Measurements from ENCODE around the gene C12orf42. TPM values are rescaled to one million over a fixed set of nuclear protein-coding genes. Genes with fewer than 3 reads are reported as not detected.
"Not testable (repeated sequence)": the region's sequence is repeated elsewhere in the genome, so short reads cannot be mapped to it uniquely, and the experiment has no call there.

C12orf42 gene
- total RNA-seq, 1 donor from 2014 or later, result not detected

DNA sequence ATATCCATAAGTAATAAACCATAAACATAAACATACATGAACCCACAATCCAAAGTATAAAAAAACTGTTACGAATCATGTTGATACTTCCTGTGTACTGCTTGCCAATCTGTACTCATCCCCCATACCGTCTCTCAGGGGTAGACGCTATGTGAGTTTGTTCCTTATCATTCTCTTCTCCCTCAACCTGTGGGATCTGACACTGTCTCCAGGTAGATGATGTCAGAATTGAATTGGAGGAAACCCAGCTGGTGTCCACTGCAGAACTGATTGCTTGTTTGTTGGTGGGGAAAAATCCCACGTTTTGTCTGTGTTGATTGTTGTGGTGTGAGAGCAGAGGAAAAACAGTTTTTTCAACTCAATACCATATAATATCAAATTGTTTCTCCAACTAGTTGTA lies 50.8 kb downstream of the C12orf42 start:
- TF ChIP-seq, protein P1, sequence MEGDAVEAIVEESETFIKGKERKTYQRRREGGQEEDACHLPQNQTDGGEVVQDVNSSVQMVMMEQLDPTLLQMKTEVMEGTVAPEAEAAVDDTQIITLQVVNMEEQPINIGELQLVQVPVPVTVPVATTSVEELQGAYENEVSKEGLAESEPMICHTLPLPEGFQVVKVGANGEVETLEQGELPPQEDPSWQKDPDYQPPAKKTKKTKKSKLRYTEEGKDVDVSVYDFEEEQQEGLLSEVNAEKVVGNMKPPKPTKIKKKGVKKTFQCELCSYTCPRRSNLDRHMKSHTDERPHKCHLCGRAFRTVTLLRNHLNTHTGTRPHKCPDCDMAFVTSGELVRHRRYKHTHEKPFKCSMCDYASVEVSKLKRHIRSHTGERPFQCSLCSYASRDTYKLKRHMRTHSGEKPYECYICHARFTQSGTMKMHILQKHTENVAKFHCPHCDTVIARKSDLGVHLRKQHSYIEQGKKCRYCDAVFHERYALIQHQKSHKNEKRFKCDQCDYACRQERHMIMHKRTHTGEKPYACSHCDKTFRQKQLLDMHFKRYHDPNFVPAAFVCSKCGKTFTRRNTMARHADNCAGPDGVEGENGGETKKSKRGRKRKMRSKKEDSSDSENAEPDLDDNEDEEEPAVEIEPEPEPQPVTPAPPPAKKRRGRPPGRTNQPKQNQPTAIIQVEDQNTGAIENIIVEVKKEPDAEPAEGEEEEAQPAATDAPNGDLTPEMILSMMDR (conservative IDR thresholded peaks at IDR 0.05; ENCODE audit: low read depth, low read length), result no peak
- no peak for DNase-seq (ENCODE audit: low read depth)
- H3K4me3 ChIP-seq (ENCODE audit: low read depth, low read length), result no peak overlapping the region

DNA sequence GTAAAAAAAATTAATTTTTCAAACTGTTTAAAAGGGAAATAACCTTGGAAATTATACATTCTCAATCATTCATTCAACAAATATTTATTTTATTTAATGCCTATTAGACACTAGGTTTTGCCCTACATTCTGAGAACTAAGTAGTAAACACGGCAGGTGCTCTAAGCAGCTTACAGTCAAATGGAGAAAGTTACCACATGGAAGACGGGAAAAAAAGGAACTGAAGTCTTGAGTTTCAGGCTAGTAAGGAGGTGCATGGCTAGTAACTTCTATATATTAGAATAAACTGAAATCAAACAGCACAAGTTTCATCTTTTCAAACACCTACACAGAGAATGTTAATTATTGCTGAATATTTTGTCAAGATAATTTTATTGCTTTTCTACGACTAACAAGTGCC lies 52.9 kb downstream of the C12orf42 start:
- H3K4me3 ChIP-seq (ENCODE audit: low read depth, low read length), result no peak overlapping the region
- TF ChIP-seq, protein P1 (conservative IDR thresholded peaks at IDR 0.05; ENCODE audit: low read depth, low read length), result no peak
- DNase-seq (ENCODE audit: low read depth), result no peak

DNA sequence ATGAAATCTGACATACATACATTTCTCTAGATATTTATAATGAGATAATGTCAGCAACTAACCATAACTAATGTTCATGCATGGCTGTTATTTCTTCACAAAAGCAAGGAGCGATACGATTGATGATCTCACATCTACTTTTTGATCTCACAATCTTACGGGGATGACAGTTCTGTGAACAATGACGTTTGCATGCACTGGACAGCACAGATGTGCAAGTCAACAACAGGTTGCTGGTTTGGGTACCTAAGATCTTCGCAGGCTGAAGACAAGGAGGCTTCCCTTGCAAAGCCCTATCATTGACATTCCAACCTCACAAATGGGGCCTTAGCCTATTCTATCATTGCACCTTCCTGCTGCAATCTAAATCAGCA lies 53.6 kb downstream of the C12orf42 start:
- TF ChIP-seq, protein P1 (conservative IDR thresholded peaks at IDR 0.05; ENCODE audit: low read depth, low read length), result no peak
- DNase-seq (ENCODE audit: low read depth), result no peak
- H3K4me3 ChIP-seq (ENCODE audit: low read depth, low read length), result no peak overlapping the region

DNA sequence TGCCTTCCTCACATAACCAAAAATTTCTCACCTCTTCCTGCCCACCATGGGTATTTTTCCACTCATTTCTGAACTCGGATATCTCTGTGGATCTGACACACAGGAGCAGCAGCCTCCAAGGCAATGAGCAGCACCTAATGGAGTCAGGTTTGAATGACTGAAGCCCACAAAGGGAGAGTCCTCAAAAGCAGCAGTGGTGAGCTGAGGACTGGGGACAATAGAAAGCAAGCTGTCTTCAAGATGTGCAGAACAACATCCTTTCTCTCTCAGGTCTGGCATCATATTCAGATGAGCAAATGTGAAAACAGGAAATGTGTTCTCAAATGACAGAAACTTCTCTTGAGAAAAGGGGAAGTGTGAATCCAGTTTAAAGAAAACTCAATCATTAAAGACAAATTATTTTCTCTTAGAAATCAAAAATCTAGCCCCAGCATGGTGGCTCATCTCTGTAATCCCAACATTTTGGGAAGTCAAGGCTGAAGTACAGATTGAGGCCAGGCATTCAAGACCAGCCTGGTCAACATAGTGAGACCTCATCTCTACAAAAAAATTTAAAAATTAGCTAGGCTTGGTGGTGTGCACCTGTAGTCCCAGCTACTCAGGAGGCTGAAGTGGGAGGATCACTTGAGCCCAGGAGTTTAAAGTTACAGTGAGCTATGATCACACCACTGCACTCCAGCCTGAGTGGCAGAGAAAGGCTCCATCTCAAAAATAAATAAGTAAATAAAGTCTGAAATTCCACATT lies 54.2 kb downstream of the C12orf42 start:
- TF ChIP-seq, protein P1 (conservative IDR thresholded peaks at IDR 0.05; ENCODE audit: low read depth, low read length), result no peak
- DNase-seq (ENCODE audit: low read depth), result no peak
- no peak overlapping the region for H3K4me3 ChIP-seq (ENCODE audit: low read depth, low read length)

DNA sequence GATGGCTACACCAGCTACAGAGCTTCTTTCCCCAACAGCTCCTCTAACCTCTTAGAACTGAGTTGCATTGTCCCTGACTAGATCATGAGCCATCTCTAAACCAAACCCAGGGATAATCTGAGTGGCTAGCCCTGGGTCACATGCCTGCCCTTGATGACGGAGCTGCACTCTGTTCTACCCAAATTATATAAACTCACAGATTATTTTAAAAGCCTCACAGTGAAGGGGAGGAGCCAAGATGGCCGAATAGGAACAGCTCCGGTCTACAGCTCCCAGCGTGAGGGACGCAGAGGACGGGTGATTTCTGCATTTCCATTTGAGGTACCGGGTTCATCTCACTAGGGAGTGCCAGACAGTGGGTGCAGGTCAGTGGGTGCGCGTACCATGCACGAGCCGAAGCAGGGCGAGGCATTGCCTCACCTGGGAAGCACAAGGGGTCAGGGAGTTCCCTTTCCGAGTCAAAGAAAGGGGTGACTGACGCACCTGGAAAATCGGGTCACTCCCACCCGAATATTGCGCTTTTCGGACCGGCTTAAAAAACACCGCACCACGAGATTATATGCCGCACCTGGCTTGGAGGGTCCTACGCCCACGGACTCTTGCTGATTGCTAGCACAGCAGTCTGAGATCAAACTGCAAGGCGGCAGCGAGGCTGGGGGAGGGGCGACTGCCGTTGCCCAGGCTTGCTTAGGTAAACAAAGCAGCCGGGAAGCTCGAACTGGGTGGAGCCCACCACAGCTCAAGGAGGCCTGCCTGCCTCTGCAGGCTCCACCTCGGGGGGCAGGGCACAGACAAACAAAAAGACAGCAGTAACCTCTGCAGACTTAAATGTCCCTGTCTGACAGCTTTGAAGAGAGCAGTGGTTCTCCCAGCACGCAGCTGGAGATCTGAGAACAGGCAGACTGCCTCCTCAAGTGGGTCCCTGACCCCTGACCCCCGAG lies 61.3 kb downstream of the C12orf42 start:
- DNase-seq (ENCODE audit: low read depth); H3K4me3 ChIP-seq (ENCODE audit: low read depth, low read length): not testable (repeated sequence)

DNA sequence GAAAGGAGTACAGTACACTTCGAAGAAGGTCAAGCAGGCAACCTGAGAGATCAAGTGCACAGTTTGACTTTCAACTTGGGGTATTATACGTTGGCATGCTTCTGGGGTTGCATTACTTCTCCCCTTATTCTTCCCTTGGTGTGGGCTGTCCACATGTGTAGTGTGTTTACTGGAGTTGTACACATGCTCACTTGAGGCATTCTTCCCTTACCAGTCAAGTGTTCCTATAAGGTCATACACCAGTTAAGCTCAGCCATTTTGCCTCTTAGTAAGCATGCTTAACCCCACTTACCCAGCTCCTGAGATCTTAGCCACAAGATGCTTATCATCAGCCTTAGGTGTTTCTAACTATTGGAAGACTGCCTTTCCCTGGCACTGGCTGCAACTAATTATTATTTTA lies 63.8 kb downstream of the C12orf42 start:
- no peak overlapping the region for H3K4me3 ChIP-seq (ENCODE audit: low read depth, low read length)
- TF ChIP-seq, protein P1 (conservative IDR thresholded peaks at IDR 0.05; ENCODE audit: low read depth, low read length), result no peak
- DNase-seq (ENCODE audit: low read depth), result no peak

DNA sequence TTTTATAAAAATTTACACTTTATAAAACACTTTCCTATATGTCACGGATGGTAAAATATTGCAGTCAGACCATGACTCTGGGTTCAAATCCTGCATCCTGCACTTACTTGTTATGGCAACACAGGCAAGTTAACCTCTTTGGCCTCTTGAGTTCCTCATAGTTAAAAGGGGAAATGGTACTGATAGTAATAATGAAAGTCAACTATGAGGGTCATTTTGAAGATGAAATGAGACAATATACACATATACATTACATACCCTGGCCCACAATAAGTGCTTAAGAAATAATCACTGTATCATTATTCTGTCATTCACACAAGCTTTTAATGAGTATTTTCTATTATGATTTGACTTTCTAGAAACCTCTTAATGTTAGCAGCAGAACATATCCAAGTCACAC lies 64.4 kb downstream of the C12orf42 start:
- TF ChIP-seq, protein P1 (conservative IDR thresholded peaks at IDR 0.05; ENCODE audit: low read depth, low read length), result no peak
- DNase-seq (ENCODE audit: low read depth), result no peak
- H3K4me3 ChIP-seq (ENCODE audit: low read depth, low read length), result no peak overlapping the region

DNA sequence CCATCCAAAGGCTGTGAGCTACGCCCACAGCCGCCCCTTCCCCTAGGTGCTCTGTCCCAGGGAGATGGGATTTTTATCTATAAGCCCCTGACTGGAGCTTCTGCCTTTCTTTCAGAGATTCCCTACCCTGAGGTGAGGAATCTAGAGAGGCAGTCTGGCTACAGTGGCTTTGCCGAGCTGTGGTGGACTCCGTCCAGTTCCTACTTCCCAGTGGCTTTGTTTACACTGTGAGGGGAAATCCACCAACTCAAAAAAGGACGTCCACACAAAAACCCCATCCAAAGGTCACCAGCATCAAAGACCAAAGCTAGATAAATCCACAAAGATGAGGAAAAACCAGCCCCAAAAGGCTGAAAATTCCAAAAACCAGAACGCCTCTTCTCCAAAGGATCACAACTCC lies 70.1 kb downstream of the C12orf42 start:
- DNase-seq (ENCODE audit: low read depth), result not testable (repeated sequence)

DNA sequence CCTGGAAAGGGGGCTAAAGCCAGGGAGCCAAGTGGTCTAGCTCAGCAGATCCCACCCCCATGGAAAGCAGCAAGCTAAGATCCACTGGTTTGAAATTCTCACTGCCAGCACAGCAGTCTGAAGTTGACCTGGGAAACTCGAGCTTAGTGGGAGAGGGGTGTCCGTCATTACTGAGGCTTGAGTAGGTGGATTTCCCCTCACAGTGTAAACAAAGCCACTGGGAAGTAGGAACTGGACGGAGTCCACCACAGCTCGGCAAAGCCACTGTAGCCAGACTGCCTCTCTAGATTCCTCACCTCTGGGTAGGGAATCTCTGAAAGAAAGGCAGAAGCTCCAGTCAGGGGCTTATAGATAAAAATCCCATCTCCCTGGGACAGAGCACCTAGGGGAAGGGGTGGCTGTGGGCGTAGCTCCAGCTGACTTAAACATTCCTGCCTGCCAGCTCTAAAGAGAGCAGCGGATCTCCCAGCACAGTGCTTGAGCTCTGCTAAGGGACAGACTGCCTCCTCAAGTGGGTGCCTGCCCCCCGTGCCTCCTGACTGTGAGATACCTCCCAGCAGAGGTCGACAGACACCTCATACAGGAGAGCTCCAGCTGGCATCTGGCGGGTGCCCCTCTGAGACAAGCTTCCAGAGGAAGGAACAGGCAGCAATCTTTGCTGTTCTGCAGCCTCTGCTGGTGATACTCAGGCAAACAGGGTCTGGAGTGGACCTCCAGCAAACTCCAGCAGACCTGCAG lies 70.8 kb downstream of the C12orf42 start:
- DNase-seq (ENCODE audit: low read depth); H3K4me3 ChIP-seq (ENCODE audit: low read depth, low read length): not testable (repeated sequence)

More for the DNA sequence above, 70.1 kb downstream of the C12orf42 start:
- H3K4me3 ChIP-seq (ENCODE audit: low read depth, low read length), result not testable (repeated sequence)
